GM12878 (cell line): Measurements from ENCODE around the gene SEC62. TPM values are rescaled to one million over a fixed set of nuclear protein-coding genes. Genes with fewer than 3 reads are reported as not detected.

Experiments used
- BCL11A ChIP-seq: IDR thresholded peaks from 2 replicates; pipeline ENCODE4 v1.6.1; 2011; ENCODE audit warnings: low read depth, low read length
- BMI1 ChIP-seq: fragments of 450-650 bp; IDR thresholded peaks from 2 replicates; pipeline ENCODE4 v1.6.1; 2016; ENCODE audit warnings: mild to moderate bottlenecking, moderate library complexity, borderline replicate concordance
- CEBPB ChIP-seq, 2 experiments: fragments of 150-350 bp in 1 of 2; IDR thresholded peaks; 2 replicates each; pipeline ENCODE4 v1.6.1; 2012 to 2014; ENCODE audit warnings: low read depth in 2 of 2, low read length in 2 of 2, borderline replicate concordance in 1 of 2, inconsistent platforms in 1 of 2
- EZH2 ChIP-seq: IDR thresholded peaks from 2 replicates; pipeline ENCODE4 v1.6.1; 2012; ENCODE audit warnings: low read depth, mild to moderate bottlenecking, control low read depth, inconsistent platforms, low read length, borderline replicate concordance; ENCODE audit not compliant: control insufficient read depth
- GABPA ChIP-seq: IDR thresholded peaks from 2 replicates; pipeline ENCODE4 v1.6.1; 2014; ENCODE audit warnings: antibody characterized with exemption, low read depth, mild to moderate bottlenecking, inconsistent platforms
- IKZF1 ChIP-seq: fragments of 450-650 bp; conservative IDR thresholded peaks from 2 replicates; pipeline ENCODE4 v1.6.1; 2017; ENCODE audit warnings: antibody characterized with exemption, mild to moderate bottlenecking
- MEF2A ChIP-seq: IDR thresholded peaks from 2 replicates; pipeline ENCODE4 v1.6.1; 2011; ENCODE audit warnings: low read depth, mild to moderate bottlenecking, low read length, moderate library complexity; ENCODE audit not compliant: insufficient read depth
- MXI1 ChIP-seq: fragments of 150-350 bp; IDR thresholded peaks from 2 replicates; pipeline ENCODE4 v1.6.1; 2011; ENCODE audit warnings: low read depth, mild to moderate bottlenecking, inconsistent platforms, low read length, improper control_type of control experiment
- POLR2AphosphoS2 ChIP-seq: IDR thresholded peaks from 2 replicates; pipeline ENCODE4 v1.6.1; 2011; ENCODE audit warnings: low read depth, mild to moderate bottlenecking, low read length, improper control_type of control experiment, moderate library complexity
- PRDM15 ChIP-seq: fragments of 450-650 bp; formaldehyde crosslinking; IDR thresholded peaks from 2 replicates; pipeline ENCODE4 v1.4.0; 2020; ENCODE audit warnings: mild to moderate bottlenecking, moderate library complexity
- REST ChIP-seq: IDR thresholded peaks from 2 replicates; pipeline ENCODE4 v1.6.1; 2012; ENCODE audit warnings: mild to moderate bottlenecking, low read depth, low read length
- SKIL ChIP-seq: fragments of 450-650 bp; IDR thresholded peaks from 2 replicates; pipeline ENCODE4 v1.6.1; 2017; ENCODE audit warnings: mild to moderate bottlenecking, low read depth, inconsistent platforms; ENCODE audit not compliant: poor library complexity, severe bottlenecking
- SUPT20H ChIP-seq: IDR thresholded peaks from 2 replicates; pipeline ENCODE4 v1.6.1; 2011; ENCODE audit warnings: low read depth, mild to moderate bottlenecking, low read length, moderate library complexity, borderline replicate concordance; ENCODE audit not compliant: control insufficient read depth
- ZBTB11 ChIP-seq: fragments of 450-650 bp; formaldehyde crosslinking; IDR thresholded peaks from 2 replicates; pipeline ENCODE4 v1.5.0; 2022; ENCODE audit warnings: mild to moderate bottlenecking, missing genetic modification characterization
- ZZZ3 ChIP-seq: IDR thresholded peaks from 2 replicates; pipeline ENCODE4 v1.6.1; 2011; ENCODE audit warnings: low read depth; ENCODE audit not compliant: control insufficient read depth, insufficient read length
- polyA plus RNA-seq, 11 experiments: library from polyadenylated mRNA; depleted of rRNA in 4 of 11; unstranded in 6 of 11; stranded (reverse) in 5 of 11; fragments of >200 nt; fragmentation: Nextera tagmentation in 4 of 11; fragmentation: Illumina TruSeq in 1 of 11; extraction: Ambion mirVana in 4 of 11; extraction: Trizol in 1 of 11; gene quantifications; 1 replicate in 1 of 11; 2 replicates in 10 of 11; pipeline versions ENCODE4 v1.2.1 to v1.2.3, GENCODE V29; 2011 to 2016; ENCODE audit warnings: inconsistent platforms in 2 of 11, missing spikeins in 2 of 11, low read depth in 1 of 11
- total RNA-seq, 4 experiments: library from RNA; depleted of rRNA in 3 of 4; stranded (reverse); fragments of >200 nt in 3 of 4; fragmentation: Illumina TruSeq in 1 of 4; extraction: Trizol in 1 of 4; gene quantifications; 2 replicates each; pipeline versions ENCODE4 v1.2.1 to v1.2.3, GENCODE V29; 2013 to 2021

The SEC62 gene
- total and polyA plus RNA-seq, 10 of the 15 experiments (the other 5 are each of a cell fraction or from before 2014, with no cell fraction given), result 25.6 to 270 (median 94.8) TPM

GRCh38 chr3:169954142-169954756 lies 12.4 kb upstream of the SEC62 start (continued):
- no peak for TF ChIP-seq ZBTB11
- no peak for TF ChIP-seq SUPT20H
- TF ChIP-seq ZZZ3, result no peak
- TF ChIP-seq BMI1, result no peak
- TF ChIP-seq IKZF1, result peak; percentile 68
- TF ChIP-seq CEBPB (IDR thresholded peaks at IDR 0.05; ENCODE audit: borderline replicate concordance in 1 of 2, low read depth in 2 of 2, low read length in 2 of 2), result no peak
- TF ChIP-seq POLR2AphosphoS2, result no peak
- no peak for TF ChIP-seq REST
- no peak for TF ChIP-seq MXI1
- TF ChIP-seq MEF2A, result peak; percentile 72
- no peak for TF ChIP-seq EZH2
- TF ChIP-seq PRDM15, result no peak
- no peak for TF ChIP-seq GABPA
- TF ChIP-seq BCL11A, result 0 out of 2 replicates have a peak, but pooled peaks have one; percentile 23
- no peak for TF ChIP-seq SKIL
